Tibial nerve (tissue), 4 donors: ENCODE results near the gene SGPP2.

Source experiments
- EP300 ChIP-seq, 2 donors: sonication (generic); formaldehyde crosslinking; IDR thresholded peaks; one replicate each; pipeline ENCODE4 v1.6.1; 2017; ENCODE audit warnings: antibody characterized with exemption in 2 of 2, mild to moderate bottlenecking in 1 of 2
- POLR2A ChIP-seq, 2 donors: fragments of 450-650 bp; IDR thresholded peaks; one replicate each; pipeline ENCODE4 v1.6.1; 2017; ENCODE audit warnings: antibody characterized with exemption in 2 of 2, mild to moderate bottlenecking in 2 of 2, moderate library complexity in 2 of 2
- TF ChIP-seq, protein P1 (sequence below), 5 experiments: fragments of 200-600 bp in 3 of 5; fragments of 450-650 bp in 2 of 5; sonication (generic) in 3 of 5; IDR thresholded peaks; one replicate each; pipeline ENCODE4 v1.5.1; 2016 to 2019; ENCODE audit warnings: antibody characterized with exemption in 5 of 5, mild to moderate bottlenecking in 3 of 5, moderate library complexity in 2 of 5

DNA sequence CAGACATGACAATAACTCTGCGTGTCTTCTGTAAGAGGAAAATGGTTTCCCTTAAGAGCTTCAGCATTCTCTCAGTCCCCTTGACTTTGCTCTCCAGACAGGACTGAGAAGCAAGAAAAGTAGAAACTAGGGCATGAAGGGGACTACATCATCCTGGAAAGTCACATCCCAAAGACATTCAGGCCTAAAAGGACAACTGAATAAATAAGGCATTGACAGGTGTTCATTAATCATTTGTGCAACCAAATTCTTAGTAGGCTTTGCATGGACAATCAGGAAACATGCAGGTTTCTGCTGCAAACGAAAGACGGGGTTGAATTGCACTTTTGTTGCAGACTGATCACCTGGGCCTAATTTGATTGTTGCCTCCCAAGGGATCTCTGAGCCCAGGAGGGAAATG lies 1.2 kb upstream of the SGPP2 start:
- TF ChIP-seq, protein P1, sequence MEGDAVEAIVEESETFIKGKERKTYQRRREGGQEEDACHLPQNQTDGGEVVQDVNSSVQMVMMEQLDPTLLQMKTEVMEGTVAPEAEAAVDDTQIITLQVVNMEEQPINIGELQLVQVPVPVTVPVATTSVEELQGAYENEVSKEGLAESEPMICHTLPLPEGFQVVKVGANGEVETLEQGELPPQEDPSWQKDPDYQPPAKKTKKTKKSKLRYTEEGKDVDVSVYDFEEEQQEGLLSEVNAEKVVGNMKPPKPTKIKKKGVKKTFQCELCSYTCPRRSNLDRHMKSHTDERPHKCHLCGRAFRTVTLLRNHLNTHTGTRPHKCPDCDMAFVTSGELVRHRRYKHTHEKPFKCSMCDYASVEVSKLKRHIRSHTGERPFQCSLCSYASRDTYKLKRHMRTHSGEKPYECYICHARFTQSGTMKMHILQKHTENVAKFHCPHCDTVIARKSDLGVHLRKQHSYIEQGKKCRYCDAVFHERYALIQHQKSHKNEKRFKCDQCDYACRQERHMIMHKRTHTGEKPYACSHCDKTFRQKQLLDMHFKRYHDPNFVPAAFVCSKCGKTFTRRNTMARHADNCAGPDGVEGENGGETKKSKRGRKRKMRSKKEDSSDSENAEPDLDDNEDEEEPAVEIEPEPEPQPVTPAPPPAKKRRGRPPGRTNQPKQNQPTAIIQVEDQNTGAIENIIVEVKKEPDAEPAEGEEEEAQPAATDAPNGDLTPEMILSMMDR (IDR thresholded peaks at IDR 0.05): no peak
- TF ChIP-seq EP300 (IDR thresholded peaks at IDR 0.05) (no peak), POLR2A (IDR thresholded peaks at IDR 0.05) (no peak)
